T-cell (primary cell): ENCODE measurements around the gene CHI3L1. TPM values are rescaled to one million over a fixed set of nuclear protein-coding genes. Genes with fewer than 3 reads are reported as not detected.

Experiments used
- ATAC-seq, 4 experiments: fragments of 200-7000 bp in 3 of 4; fragments of 150-1000 bp in 1 of 4; cut with Tn5 transposase; replicated peaks in 1 of 4; 1 replicate in 3 of 4; 2 replicates in 1 of 4; pipeline ENCODE4 v1.10.0; 2021; ENCODE audit warnings: moderate library complexity in 3 of 4, mild to moderate bottlenecking in 2 of 4, moderate number of reproducible peaks in 1 of 4
- CTCF ChIA-PET, 2 donors: fragments of 300-600 bp; sonication (Branson Sonifier 250); formaldehyde crosslinking; loops; one replicate each; lab custom pipeline; 2022; ENCODE audit warnings: antibody characterized with exemption in 2 of 2; lab: Charles Lee
- POLR2A ChIA-PET, 2 donors: fragments of 300-600 bp; sonication (Branson Sonifier 250); formaldehyde crosslinking; loops; one replicate each; lab custom pipeline; 2022; ENCODE audit warnings: antibody characterized with exemption in 2 of 2; lab: Charles Lee
- DNase-seq, 35 experiments: peaks; one replicate each; pipeline versions ENCODE4 v3.0.0 to v3.0.0-alpha.2; 2013 to 2023
- H3K27ac ChIP-seq: one replicate; pipeline ENCODE4 v1.5.1; 2013; ENCODE audit warnings: low read length
- H3K27me3 ChIP-seq, 2 experiments: replicated peaks in 1 of 2; 1 replicate in 1 of 2; 2 replicates in 1 of 2; pipeline versions ENCODE4 v1.6.1 to v1.7.0; 2013; ENCODE audit warnings: low read length in 1 of 2, mixed read lengths in 1 of 2; ENCODE audit not compliant: control insufficient read depth in 2 of 2, insufficient read depth in 2 of 2; ENCODE audit errors: extremely low read depth in 1 of 2
- H3K36me3 ChIP-seq, 2 donors: 1 replicate in 1 of 2; 2 replicates in 1 of 2; pipeline versions ENCODE4 v1.6.1 to v1.7.0; 2013; ENCODE audit warnings: low read length in 1 of 2; ENCODE audit not compliant: control insufficient read depth in 2 of 2, insufficient read depth in 1 of 2; ENCODE audit errors: extremely low read depth in 1 of 2
- H3K4me1 ChIP-seq, 2 experiments: 1 replicate in 1 of 2; 2 replicates in 1 of 2; pipeline versions ENCODE4 v1.6.1 to v1.7.0; 2013; ENCODE audit warnings: low read length in 2 of 2, mixed read lengths in 1 of 2; ENCODE audit not compliant: insufficient read depth in 2 of 2, control insufficient read depth in 1 of 2; ENCODE audit errors: extremely low read depth in 1 of 2
- H3K4me3 ChIP-seq, 2 donors: 1 replicate in 1 of 2; 2 replicates in 1 of 2; pipeline versions ENCODE4 v1.5.1 to v1.7.0; 2013; ENCODE audit warnings: mild to moderate bottlenecking in 2 of 2, low read length in 1 of 2, moderate library complexity in 1 of 2; ENCODE audit not compliant: control insufficient read depth in 1 of 2; ENCODE audit errors: extremely low read depth in 1 of 2
- H3K9me3 ChIP-seq: 2 replicates; pipeline ENCODE4 v1.7.0; 2013
- H3K27ac Mint-ChIP-seq, 2 donors: one replicate each; pipeline ENCODE4 v1.8.0; 2020 to 2021; ENCODE audit warnings: mild to moderate bottlenecking in 2 of 2, mixed read lengths in 2 of 2
- H3K27me3 Mint-ChIP-seq, 2 donors: one replicate each; pipeline ENCODE4 v1.8.0; 2021 to 2022; ENCODE audit warnings: mixed read lengths in 2 of 2
- H3K36me3 Mint-ChIP-seq: one replicate; pipeline ENCODE4 v1.8.0; 2021; ENCODE audit warnings: mixed read lengths
- H3K4me1 Mint-ChIP-seq, 3 donors: one replicate each; pipeline ENCODE4 v1.8.0; 2020 to 2022; ENCODE audit warnings: mixed read lengths in 3 of 3, mild to moderate bottlenecking in 1 of 3
- H3K4me3 Mint-ChIP-seq, 3 donors: one replicate each; pipeline ENCODE4 v1.8.0; 2020 to 2022; ENCODE audit warnings: mild to moderate bottlenecking in 3 of 3, mixed read lengths in 3 of 3, moderate library complexity in 3 of 3
- H3K9me3 Mint-ChIP-seq, 3 donors: one replicate each; pipeline ENCODE4 v1.8.0; 2020 to 2022; ENCODE audit warnings: mixed read lengths in 3 of 3
- WGBS: methylation state at CpG from one replicate; pipeline ENCODE4 v1.1.5; 2013; ENCODE audit warnings: missing lambda C conversion rate; ENCODE audit not compliant: insufficient coverage; 5-methylcytosine and 5-hydroxymethylcytosine counted together
- total RNA-seq, 35 experiments: library from RNA in 6 of 35; stranded (reverse) in 6 of 35; fragments of 120-200 nt in 1 of 35; gene quantifications; one replicate each; pipeline versions ENCODE4 v1.2.1 to v1.2.4 and lab custom pipeline; 2013 to 2026

The CHI3L1 gene
- total RNA-seq, 5 donors from 2014 or later (not counting 1 experiment from before 2014, with no cell fraction given) = 0.20 to 0.30 TPM; not detected in 3

DNA sequence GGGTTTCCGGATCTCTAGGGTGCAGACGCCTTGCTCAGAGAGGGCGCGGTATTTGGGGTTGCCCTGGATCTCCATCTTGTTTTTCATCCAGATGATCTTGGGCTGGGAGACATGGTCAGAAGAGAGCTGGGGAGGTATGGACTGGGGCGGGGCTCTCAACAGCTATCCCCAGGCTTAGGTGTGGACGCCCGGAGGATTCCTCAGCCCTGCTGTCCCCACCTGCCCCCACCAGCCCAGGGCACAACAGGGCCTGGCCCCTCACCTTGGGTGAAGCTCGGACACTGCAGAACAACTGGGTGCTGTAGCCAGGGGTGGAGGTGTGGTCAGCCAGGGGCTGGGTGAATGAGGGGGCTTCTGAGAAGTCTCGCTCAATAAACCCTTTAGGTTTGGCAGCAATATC lies 17.5 kb downstream of the CHI3L1 start:
- ChIA-PET POLR2A (no interaction called here), CTCF (interaction anchor here in 1 of 2 donors (1.3 kb wide), 1 partner anchor 47 kb away, joined by 3 read pairs; no protein-coding TSS in a partner anchor)
- Histone ChIP-seq H3K9me3 (no peaks in the 10 kb centered on the region), H3K4me1 (no peaks in the 10 kb centered on the region), H3K4me3 (no peak overlapping the region), H3K27me3 (peaks cover 0 to 31% of the 10 kb centered on the region in 2 experiments), H3K27ac (no peak overlapping the region), H3K36me3 (no peaks in the 10 kb centered on the region)
- ATAC-seq (no peak), DNase-seq (no peak)
- Mint-ChIP-seq H3K27me3 (peaks cover 14 to 15% of the 10 kb centered on the region in 2 donors), H3K27ac (no peak overlapping the region), H3K36me3 (no peaks in the 10 kb centered on the region), H3K9me3 (no peaks in the 10 kb centered on the region), H3K4me3 (no peak overlapping the region), H3K4me1 (no peaks in the 10 kb centered on the region)
- WGBS = 93% methylated on average over 6 of the region's 9 CpGs

DNA sequence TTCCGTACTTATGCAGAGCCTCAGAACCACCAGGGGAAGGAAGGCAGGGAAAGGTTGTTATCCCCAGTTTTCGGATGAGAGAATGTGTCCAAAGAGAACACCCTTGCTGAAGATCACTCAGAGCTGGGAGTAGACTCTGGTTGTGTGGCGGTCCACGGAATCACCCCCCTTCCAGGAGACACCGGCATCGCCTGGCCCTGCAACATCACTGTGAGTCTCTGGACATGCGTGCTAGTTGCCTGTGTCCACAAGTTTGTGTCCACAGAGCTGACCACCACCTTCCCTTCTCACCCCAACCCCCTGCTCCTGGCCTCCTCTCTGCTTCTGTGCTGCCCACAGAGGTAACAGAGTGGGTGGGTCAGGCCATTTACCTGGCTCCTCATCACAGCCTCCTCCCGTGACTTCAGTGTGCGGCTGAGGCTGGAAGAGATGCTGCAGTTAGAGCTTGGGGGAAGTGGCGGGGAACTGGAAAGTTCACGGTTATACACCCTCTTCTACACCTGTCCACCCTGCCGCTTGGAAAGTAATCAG lies 18.2 kb downstream of the CHI3L1 start:
- Histone ChIP-seq H3K4me1 (no peaks in the 10 kb centered on the region), H3K27ac (no peak overlapping the region), H3K36me3 (no peaks in the 10 kb centered on the region), H3K4me3 (no peak overlapping the region), H3K9me3 (no peaks in the 10 kb centered on the region), H3K27me3 (peaks cover 0 to 35% of the 10 kb centered on the region in 2 experiments)
- H3K9me3 Mint-ChIP-seq = no peaks in the 10 kb centered on the region
- no peak for DNase-seq
- ChIA-PET POLR2A (no interaction called here), CTCF (interaction anchor here in 1 of 2 donors (1.3 kb wide), 1 partner anchor 47 kb away, joined by 3 read pairs; no protein-coding TSS in a partner anchor)
- 85% methylated on average over 5 of the region's 12 CpGs for WGBS
- ATAC-seq = no peak
- H3K27ac Mint-ChIP-seq = no peak overlapping the region
- H3K36me3 Mint-ChIP-seq = no peaks in the 10 kb centered on the region
- no peaks in the 10 kb centered on the region for H3K4me1 Mint-ChIP-seq
- H3K4me3 Mint-ChIP-seq = no peak overlapping the region
- peaks cover 14 to 18% of the 10 kb centered on the region in 2 donors for H3K27me3 Mint-ChIP-seq

- ATAC-seq = no peak
- Mint-ChIP-seq H3K27ac (no peak overlapping the region), H3K27me3 (peaks cover 17 to 22% of the 10 kb centered on the region in 2 donors), H3K4me3 (no peak overlapping the region), H3K4me1 (no peaks in the 10 kb centered on the region), H3K36me3 (no peaks in the 10 kb centered on the region), H3K9me3 (no peaks in the 10 kb centered on the region)
- Histone ChIP-seq H3K27ac (no peak overlapping the region), H3K36me3 (no peaks in the 10 kb centered on the region), H3K27me3 (peaks cover 0 to 38% of the 10 kb centered on the region in 2 experiments), H3K4me3 (no peak overlapping the region), H3K4me1 (no peaks in the 10 kb centered on the region), H3K9me3 (no peaks in the 10 kb centered on the region)
- WGBS = 90% methylated on average over 4 of the region's 5 CpGs
- no peak for DNase-seq
- POLR2A ChIA-PET = no interaction called here
- CTCF ChIA-PET = no interaction called here
Observed at GRCh38 chr1:203167913-203168200, 18.6 kb downstream of the CHI3L1 start.

DNA sequence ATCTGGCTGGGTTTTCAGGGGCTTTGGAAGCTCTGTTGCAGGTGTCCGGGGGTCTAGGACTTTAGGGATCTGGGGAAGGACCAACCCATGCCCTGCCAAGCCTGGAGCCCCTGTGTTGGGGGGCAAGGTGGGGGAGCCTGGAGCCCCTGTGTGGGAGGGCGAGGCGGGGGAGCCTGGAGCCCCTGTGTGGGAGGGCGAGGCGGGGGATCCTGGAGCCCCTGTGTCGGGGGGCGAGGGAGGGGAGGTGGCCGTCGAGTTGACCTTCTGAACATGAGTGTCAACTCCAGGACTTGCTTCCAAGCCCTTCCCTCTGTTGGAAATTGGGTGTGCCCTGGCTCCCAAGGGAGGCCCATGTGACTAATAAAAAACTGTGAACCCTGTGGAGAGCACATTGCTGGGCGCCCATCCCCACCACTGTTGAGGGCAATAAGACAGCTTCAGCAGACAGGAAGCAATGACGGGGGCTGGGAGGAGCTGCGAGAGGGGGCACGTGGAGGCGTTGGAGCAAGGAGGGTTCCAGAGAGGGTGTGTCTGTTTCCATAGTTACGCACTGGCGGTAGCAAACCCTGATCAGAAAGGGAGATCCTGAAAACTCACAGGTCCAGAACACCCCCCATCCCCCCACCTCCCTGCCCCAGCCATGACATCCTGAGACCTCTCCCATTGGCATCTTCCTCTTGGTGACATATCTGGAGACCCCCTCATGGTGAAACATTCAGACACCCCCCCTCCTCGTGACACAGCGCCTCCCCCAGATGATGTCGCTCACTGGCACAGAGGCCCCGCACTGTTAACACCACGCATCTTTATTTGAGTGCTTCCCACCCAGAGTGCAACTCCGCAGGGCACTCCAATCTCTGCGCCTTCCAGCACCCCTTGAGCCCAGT lies 19.2 kb downstream of the CHI3L1 start:
- no peak for ATAC-seq
- POLR2A ChIA-PET = no interaction called here
- Mint-ChIP-seq H3K9me3 (no peaks in the 10 kb centered on the region), H3K4me3 (no peak overlapping the region), H3K36me3 (no peaks in the 10 kb centered on the region), H3K4me1 (no peaks in the 10 kb centered on the region), H3K27me3 (peaks cover 18 to 28% of the 10 kb centered on the region in 2 donors), H3K27ac (no peak overlapping the region)
- H3K4me1 ChIP-seq = no peaks in the 10 kb centered on the region
- no peaks in the 10 kb centered on the region for H3K9me3 ChIP-seq
- CTCF ChIA-PET = interaction anchor here in 1 of 2 donors (0.7 kb wide), 1 partner anchor 1983 kb away, joined by 3 read pairs; no protein-coding TSS in a partner anchor
- no peaks in the 10 kb centered on the region for H3K36me3 ChIP-seq
- H3K27ac ChIP-seq = no peak overlapping the region
- WGBS = 80% methylated on average over 13 of the region's 23 CpGs
- H3K27me3 ChIP-seq = peaks cover 0 to 44% of the 10 kb centered on the region in 2 experiments
- H3K4me3 ChIP-seq = no peak overlapping the region
- DNase-seq = no peak

DNA sequence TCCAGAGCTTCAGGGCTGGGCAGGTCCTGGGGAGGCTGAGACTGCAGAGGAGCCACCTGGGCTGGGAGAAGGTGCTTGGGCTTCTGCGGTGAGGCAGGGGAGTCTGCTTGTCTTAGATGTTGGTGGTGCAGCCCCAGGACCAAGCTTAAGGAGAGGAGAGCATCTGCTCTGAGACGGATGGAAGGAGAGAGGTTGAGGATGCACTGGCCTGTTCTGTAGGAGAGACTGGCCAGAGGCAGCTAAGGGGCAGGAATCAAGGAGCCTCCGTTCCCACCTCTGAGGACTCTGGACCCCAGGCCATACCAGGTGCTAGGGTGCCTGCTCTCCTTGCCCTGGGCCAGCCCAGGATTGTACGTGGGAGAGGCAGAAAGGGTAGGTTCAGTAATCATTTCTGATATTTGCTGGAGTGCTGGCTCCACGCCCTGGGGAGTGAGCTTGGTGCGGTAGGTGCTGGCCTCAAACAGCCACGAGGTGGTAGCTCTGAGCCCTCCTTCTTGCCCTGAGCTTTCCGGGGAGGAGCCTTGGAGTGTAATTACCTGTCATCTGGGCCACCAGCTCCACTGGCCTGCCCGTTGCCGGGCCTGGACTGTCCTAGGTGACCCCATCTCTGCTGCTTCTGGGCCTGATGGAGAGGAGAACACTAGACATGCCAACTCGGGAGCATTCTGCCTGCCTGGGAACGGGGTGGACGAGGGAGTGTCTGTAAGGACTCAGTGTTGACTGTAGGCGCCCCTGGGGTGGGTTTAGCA lies 20.1 kb downstream of the CHI3L1 start:
- Histone ChIP-seq H3K36me3 (no peaks in the 10 kb centered on the region), H3K9me3 (no peaks in the 10 kb centered on the region), H3K4me3 (no peak overlapping the region), H3K27ac (no peak overlapping the region), H3K4me1 (no peaks in the 10 kb centered on the region), H3K27me3 (peaks cover 0 to 47% of the 10 kb centered on the region in 2 experiments)
- 41% methylated on average over 10 of the region's 14 CpGs for WGBS
- ATAC-seq (peak in 1 of 4 experiments; percentile 37), DNase-seq (peak in 1 of 35 experiments; percentile 6)
- H3K4me1 Mint-ChIP-seq = no peaks in the 10 kb centered on the region
- H3K27me3 Mint-ChIP-seq = peaks cover 18 to 29% of the 10 kb centered on the region in 2 donors
- H3K36me3 Mint-ChIP-seq = no peaks in the 10 kb centered on the region
- H3K27ac Mint-ChIP-seq = no peak overlapping the region
- ChIA-PET POLR2A (no interaction called here), CTCF (interaction anchor here in 1 of 2 donors (0.7 kb wide), 1 partner anchor 1984 kb away, joined by 3 read pairs; no protein-coding TSS in a partner anchor)
- no peaks in the 10 kb centered on the region for H3K9me3 Mint-ChIP-seq
- no peak overlapping the region for H3K4me3 Mint-ChIP-seq

GRCh38 chr1:203165800-203166161 lies 20.7 kb downstream of the CHI3L1 start:
- CTCF ChIA-PET = no interaction called here
- Mint-ChIP-seq H3K4me1 (no peaks in the 10 kb centered on the region), H3K27ac (no peak overlapping the region), H3K4me3 (no peak overlapping the region), H3K9me3 (no peaks in the 10 kb centered on the region), H3K27me3 (peaks cover 18 to 32% of the 10 kb centered on the region in 2 donors), H3K36me3 (no peaks in the 10 kb centered on the region)
- H3K4me3 ChIP-seq = no peak overlapping the region
- H3K27me3 ChIP-seq = peaks cover 0 to 47% of the 10 kb centered on the region in 2 experiments
- no peaks in the 10 kb centered on the region for H3K36me3 ChIP-seq
- DNase-seq (no peak), ATAC-seq (no peak)
- H3K27ac ChIP-seq = no peak overlapping the region
- H3K9me3 ChIP-seq = no peaks in the 10 kb centered on the region
- POLR2A ChIA-PET = no interaction called here
- no peaks in the 10 kb centered on the region for H3K4me1 ChIP-seq
- 100% methylated on average over 3 of the region's 8 CpGs for WGBS
